Natural killer cell (primary cell): Measurements from ENCODE around the gene OXNAD1. TPM values are rescaled to one million over a fixed set of nuclear protein-coding genes. Genes with fewer than 3 reads are reported as not detected.

Experiments
- ATAC-seq, 3 donors: fragments of 150-1000 bp in 2 of 3; fragments of 200-7000 bp in 1 of 3; cut with Tn5 transposase; 1 replicate in 1 of 3; 2 replicates in 2 of 3; pipeline ENCODE4 v1.10.0; 2021; ENCODE audit warnings: mild to moderate bottlenecking in 2 of 3, moderate library complexity in 2 of 3
- DNase-seq, 2 donors: peaks; one replicate each; pipeline versions ENCODE4 v3.0.0 to v3.0.0-alpha.2; 2013 to 2021; ENCODE audit warnings: mixed read lengths in 1 of 2
- H3K27ac ChIP-seq: one replicate; pipeline ENCODE4 v1.5.1; 2013; ENCODE audit warnings: mild to moderate bottlenecking, low read length
- H3K27me3 ChIP-seq: one replicate; pipeline ENCODE4 v1.6.1; 2013; ENCODE audit warnings: low read length; ENCODE audit not compliant: control insufficient read depth, insufficient read depth
- H3K36me3 ChIP-seq: one replicate; pipeline ENCODE4 v1.6.1; 2013; ENCODE audit warnings: low read length; ENCODE audit not compliant: control insufficient read depth, insufficient read depth
- H3K4me1 ChIP-seq: one replicate; pipeline ENCODE4 v1.6.1; 2013; ENCODE audit warnings: low read length; ENCODE audit not compliant: control insufficient read depth, insufficient read depth
- H3K4me3 ChIP-seq: one replicate; pipeline ENCODE4 v1.5.1; 2013; ENCODE audit warnings: low read length
- H3K9me3 ChIP-seq: one replicate; pipeline ENCODE4 v1.6.1; 2013; ENCODE audit warnings: low read length; ENCODE audit not compliant: control insufficient read depth, insufficient read depth
- H3K27ac Mint-ChIP-seq, 2 donors: one replicate each; pipeline ENCODE4 v1.8.0; 2022; ENCODE audit warnings: mild to moderate bottlenecking in 2 of 2, mixed read lengths in 2 of 2, moderate library complexity in 1 of 2
- H3K27me3 Mint-ChIP-seq, 2 donors: one replicate each; pipeline ENCODE4 v1.8.0; 2022; ENCODE audit warnings: low read depth in 2 of 2, mixed read lengths in 2 of 2
- H3K36me3 Mint-ChIP-seq: one replicate; pipeline ENCODE4 v1.8.0; 2022; ENCODE audit warnings: mixed read lengths
- H3K4me1 Mint-ChIP-seq, 2 donors: one replicate each; pipeline ENCODE4 v1.8.0; 2022; ENCODE audit warnings: mixed read lengths in 2 of 2
- H3K4me3 Mint-ChIP-seq: one replicate; pipeline ENCODE4 v1.8.0; 2022; ENCODE audit warnings: mild to moderate bottlenecking, moderate library complexity, mixed read lengths
- H3K9me3 Mint-ChIP-seq, 2 donors: one replicate each; pipeline ENCODE4 v1.8.0; 2022; ENCODE audit warnings: mixed read lengths in 2 of 2
- WGBS: methylation state at CpG from one replicate; pipeline ENCODE4 v1.1.7; 2013; ENCODE audit warnings: missing lambda C conversion rate; ENCODE audit not compliant: insufficient coverage; 5-methylcytosine and 5-hydroxymethylcytosine counted together
- intact Hi-C: fragments of 100-400 bp; cut with micrococcal nuclease; formaldehyde crosslinking; loops from one replicate; pipeline ENCODE4 v1.14.2; 2022
- total RNA-seq, 4 donors: library from RNA; stranded (reverse); fragments of 120-200 nt in 1 of 4; gene quantifications; one replicate each; pipeline versions ENCODE4 v1.2.3 to v1.2.4, GENCODE V29; 2013 to 2022
- TF ChIP-seq, protein P1 (sequence below): fragments of 200-600 bp; IDR thresholded peaks from one replicate; pipeline ENCODE4 v1.8.0; 2022; ENCODE audit warnings: antibody characterized with exemption

OXNAD1 gene
- 10 to 100 TPM; 16.7 to 26.1 (median 22.3) TPM for total RNA-seq
- 51.9 TPM for total RNA-seq (2013)

- Histone ChIP-seq H3K9me3 (no peaks in the 10 kb centered on the region), H3K36me3 (peaks cover 10% of the 10 kb centered on the region), H3K4me1 (peaks cover 11% of the 10 kb centered on the region), H3K27me3 (no peaks in the 10 kb centered on the region), H3K27ac (peak within 1 kb of the TSS; percentile 99), H3K4me3 (peak within 1 kb of the TSS; percentile 99)
- peak within 1 kb of the TSS; percentile 96 for H3K4me3 Mint-ChIP-seq
- peaks cover 2% of the 10 kb centered on the region for H3K36me3 Mint-ChIP-seq
- TF ChIP-seq, protein P1, sequence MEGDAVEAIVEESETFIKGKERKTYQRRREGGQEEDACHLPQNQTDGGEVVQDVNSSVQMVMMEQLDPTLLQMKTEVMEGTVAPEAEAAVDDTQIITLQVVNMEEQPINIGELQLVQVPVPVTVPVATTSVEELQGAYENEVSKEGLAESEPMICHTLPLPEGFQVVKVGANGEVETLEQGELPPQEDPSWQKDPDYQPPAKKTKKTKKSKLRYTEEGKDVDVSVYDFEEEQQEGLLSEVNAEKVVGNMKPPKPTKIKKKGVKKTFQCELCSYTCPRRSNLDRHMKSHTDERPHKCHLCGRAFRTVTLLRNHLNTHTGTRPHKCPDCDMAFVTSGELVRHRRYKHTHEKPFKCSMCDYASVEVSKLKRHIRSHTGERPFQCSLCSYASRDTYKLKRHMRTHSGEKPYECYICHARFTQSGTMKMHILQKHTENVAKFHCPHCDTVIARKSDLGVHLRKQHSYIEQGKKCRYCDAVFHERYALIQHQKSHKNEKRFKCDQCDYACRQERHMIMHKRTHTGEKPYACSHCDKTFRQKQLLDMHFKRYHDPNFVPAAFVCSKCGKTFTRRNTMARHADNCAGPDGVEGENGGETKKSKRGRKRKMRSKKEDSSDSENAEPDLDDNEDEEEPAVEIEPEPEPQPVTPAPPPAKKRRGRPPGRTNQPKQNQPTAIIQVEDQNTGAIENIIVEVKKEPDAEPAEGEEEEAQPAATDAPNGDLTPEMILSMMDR: no peak
- under 1% methylated on average over 61 of the region's 61 CpGs for WGBS
- H3K4me1 Mint-ChIP-seq: peaks cover 6 to 15% of the 10 kb centered on the region in 2 donors
- no peaks in the 10 kb centered on the region for H3K9me3 Mint-ChIP-seq
- intact Hi-C loops: loop anchor here (1.0 to 10.0 kb wide), 2 partner anchors 285 to 970 kb away; no protein-coding TSS in a partner anchor
- H3K27me3 Mint-ChIP-seq: no peaks in the 10 kb centered on the region
- H3K27ac Mint-ChIP-seq: peak within 1 kb of the TSS; percentile 89 to 95
- ATAC-seq: peak; percentile 92 to 98 (median 96)
- peak; percentile 99 to 100 for DNase-seq
Observed at GRCh38 chr3:16264708-16265454, at the start of gene OXNAD1, which contains the start of gene DPH3. Gene OXNAD1, plus strand, starts transcription at chr3:16265212. Its CDS starts 5,741 bp downstream, at chr3:16270953. Gene DPH3, minus strand, starts transcription at chr3:16264943. Its CDS starts 67 bp downstream, at chr3:16264876.

DNA sequence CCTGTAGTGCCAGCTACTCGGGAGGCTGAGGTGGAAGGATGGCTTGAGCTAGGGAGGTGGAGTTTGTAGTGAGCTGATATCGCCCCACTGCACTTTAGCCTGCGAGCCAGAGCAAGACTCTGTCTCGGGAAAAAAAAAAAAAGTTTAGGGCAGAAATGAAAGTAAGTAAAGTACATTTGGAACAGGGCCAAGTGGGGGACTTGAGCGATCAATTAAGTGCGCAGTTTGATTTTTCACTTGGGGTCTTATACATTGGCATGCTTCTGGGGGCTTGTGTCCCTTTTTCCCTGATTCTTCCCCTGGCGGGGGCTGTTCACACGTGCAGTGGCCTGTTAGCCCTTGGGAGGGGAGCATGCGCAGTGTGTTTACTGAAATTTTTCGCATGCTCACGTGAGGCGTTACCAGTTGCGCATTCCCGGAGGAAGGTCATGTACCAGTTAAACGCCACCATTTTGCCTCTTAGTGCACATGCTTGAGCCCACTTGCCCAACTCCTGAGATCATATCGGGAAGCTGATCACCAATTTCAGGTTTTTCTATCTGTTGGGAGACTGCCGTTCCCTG lies 48.6 kb upstream of the OXNAD1 start:
- Histone ChIP-seq H3K27me3 (no peaks in the 10 kb centered on the region), H3K9me3 (no peaks in the 10 kb centered on the region), H3K36me3 (no peaks in the 10 kb centered on the region), H3K4me3 (no peak overlapping the region), H3K4me1 (no peaks in the 10 kb centered on the region), H3K27ac (no peak overlapping the region)
- intact Hi-C loops: no loop called here
- H3K27me3 Mint-ChIP-seq: peaks cover 8 to 12% of the 10 kb centered on the region in 2 donors
- no peaks in the 10 kb centered on the region for H3K36me3 Mint-ChIP-seq
- WGBS: 92% methylated on average over 17 of the region's 17 CpGs
- H3K4me3 Mint-ChIP-seq: no peak overlapping the region
- TF ChIP-seq, protein P1: no peak
- DNase-seq: no peak
- H3K9me3 Mint-ChIP-seq: no peaks in the 10 kb centered on the region
- no peak for ATAC-seq
- no peak overlapping the region for H3K27ac Mint-ChIP-seq
- H3K4me1 Mint-ChIP-seq: no peaks in the 10 kb centered on the region

- no peaks in the 10 kb centered on the region for H3K9me3 ChIP-seq
- Mint-ChIP-seq H3K9me3 (no peaks in the 10 kb centered on the region), H3K27ac (no peak overlapping the region), H3K4me3 (no peak overlapping the region), H3K27me3 (peaks cover 0 to 4% of the 10 kb centered on the region in 2 donors), H3K4me1 (no peaks in the 10 kb centered on the region), H3K36me3 (no peaks in the 10 kb centered on the region)
- intact Hi-C loops: no loop called here
- WGBS: 93% methylated on average over 3 of the region's 3 CpGs
- H3K27ac ChIP-seq: no peak overlapping the region
- no peaks in the 10 kb centered on the region for H3K36me3 ChIP-seq
- TF ChIP-seq, protein P1: no peak
- H3K4me1 ChIP-seq: no peaks in the 10 kb centered on the region
- ATAC-seq (no peak), DNase-seq (no peak)
- no peak overlapping the region for H3K4me3 ChIP-seq
- no peaks in the 10 kb centered on the region for H3K27me3 ChIP-seq
Observed at GRCh38 chr3:16219777-16220176, 45.2 kb upstream of the OXNAD1 start.
